ENCODE results near the gene ZNF322. TPM values are rescaled to one million over a fixed set of nuclear protein-coding genes. Genes with fewer than 3 reads are reported as not detected.

ZNF322 gene
- total RNA-seq, 4 donors from 2014 or later: 5.0 to 12.1 (median 10.6) TPM

DNA sequence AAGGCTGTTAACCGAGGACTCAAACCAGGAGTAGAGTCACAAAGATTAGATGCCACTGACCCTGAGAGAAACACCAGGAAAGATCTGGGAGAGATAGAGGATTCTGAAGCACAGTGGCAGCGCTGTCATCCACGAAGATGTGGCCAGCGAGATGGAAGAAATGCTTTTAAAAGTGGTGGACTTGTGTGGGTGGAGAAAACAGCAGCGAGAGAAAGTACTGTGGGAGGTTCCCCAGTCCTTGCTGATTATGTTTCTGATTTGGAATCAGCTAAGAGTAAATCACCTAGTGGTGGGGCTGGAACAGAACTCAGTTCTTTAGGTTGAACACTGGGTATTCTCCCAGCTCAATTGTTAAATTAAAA, 435 bp upstream of the ZNF322 start:
- Histone ChIP-seq H3K9me3 (no peaks in the 10 kb centered on the region), H3K27ac (peak overlapping the region; percentile 77 to 85 (median 80)), H3K27me3 (no peaks in the 10 kb centered on the region), H3K4me3 (peak overlapping the region; percentile 47 to 88 (median 61)), H3K36me3 (peaks cover 0 to 10% (median 0%) of the 10 kb centered on the region in 3 donors), H3K4me1 (peaks cover 0 to 14% (median 3%) of the 10 kb centered on the region in 4 donors)
- TF ChIP-seq, protein P1, sequence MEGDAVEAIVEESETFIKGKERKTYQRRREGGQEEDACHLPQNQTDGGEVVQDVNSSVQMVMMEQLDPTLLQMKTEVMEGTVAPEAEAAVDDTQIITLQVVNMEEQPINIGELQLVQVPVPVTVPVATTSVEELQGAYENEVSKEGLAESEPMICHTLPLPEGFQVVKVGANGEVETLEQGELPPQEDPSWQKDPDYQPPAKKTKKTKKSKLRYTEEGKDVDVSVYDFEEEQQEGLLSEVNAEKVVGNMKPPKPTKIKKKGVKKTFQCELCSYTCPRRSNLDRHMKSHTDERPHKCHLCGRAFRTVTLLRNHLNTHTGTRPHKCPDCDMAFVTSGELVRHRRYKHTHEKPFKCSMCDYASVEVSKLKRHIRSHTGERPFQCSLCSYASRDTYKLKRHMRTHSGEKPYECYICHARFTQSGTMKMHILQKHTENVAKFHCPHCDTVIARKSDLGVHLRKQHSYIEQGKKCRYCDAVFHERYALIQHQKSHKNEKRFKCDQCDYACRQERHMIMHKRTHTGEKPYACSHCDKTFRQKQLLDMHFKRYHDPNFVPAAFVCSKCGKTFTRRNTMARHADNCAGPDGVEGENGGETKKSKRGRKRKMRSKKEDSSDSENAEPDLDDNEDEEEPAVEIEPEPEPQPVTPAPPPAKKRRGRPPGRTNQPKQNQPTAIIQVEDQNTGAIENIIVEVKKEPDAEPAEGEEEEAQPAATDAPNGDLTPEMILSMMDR (IDR thresholded peaks at IDR 0.05): peak in 4 of 6 experiments; percentile 9 to 44 (median 24)
- no peak for TF ChIP-seq POLR2A (IDR thresholded peaks at IDR 0.05)
- DNase-seq: no peak

DNA sequence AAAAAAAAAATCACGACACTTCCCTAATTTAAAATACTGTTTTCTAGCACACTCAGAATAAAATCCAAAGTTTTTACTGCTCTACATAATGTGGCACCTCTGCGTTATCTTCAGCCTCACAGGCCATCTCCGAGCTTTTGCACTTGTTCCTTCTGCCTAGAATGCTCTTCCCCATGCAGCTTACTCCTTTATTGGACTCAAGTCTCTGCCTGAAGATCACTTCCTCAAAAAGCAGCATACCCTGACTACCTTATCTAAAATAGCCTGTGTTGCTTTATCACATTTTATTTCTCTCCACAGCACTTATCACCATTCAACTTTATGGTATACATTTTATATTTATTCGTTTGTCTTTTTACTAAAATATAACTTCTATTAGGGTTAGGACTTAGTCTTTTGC, 2.3 kb downstream of the ZNF322 start:
- H3K9me3 ChIP-seq: no peaks in the 10 kb centered on the region
- no peak overlapping the region for H3K4me3 ChIP-seq
- H3K27ac ChIP-seq: no peak overlapping the region
- TF ChIP-seq POLR2A (IDR thresholded peaks at IDR 0.05): no peak
- TF ChIP-seq, protein P1 (IDR thresholded peaks at IDR 0.05): no peak
- no peaks in the 10 kb centered on the region for H3K27me3 ChIP-seq
- peaks cover 0 to 14% (median 0%) of the 10 kb centered on the region in 3 donors for H3K36me3 ChIP-seq
- H3K4me1 ChIP-seq: peaks cover 0 to 14% (median 3%) of the 10 kb centered on the region in 4 donors
- no peak for DNase-seq

DNA sequence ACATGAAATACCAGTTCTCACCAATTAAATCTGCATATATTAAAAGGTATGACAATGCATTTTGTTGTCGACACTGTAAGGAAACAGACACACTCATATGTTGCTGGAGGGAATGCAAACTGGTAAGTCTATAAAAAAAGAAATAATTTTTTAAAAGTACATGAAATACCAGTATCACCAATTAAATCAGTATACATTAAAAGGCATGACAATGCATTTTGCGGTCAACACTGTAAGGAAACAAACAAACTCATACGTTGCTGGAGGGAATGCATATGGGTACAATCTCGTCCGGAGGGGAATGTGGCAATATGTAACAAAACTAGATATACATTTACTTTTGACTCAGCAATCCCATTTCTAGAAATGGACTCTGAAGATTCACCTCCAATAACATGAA, 6.5 kb downstream of the ZNF322 start:
- no peaks in the 10 kb centered on the region for H3K9me3 ChIP-seq
- DNase-seq: no peak
- peaks cover 0 to 6% (median 0%) of the 10 kb centered on the region in 4 donors for H3K4me1 ChIP-seq
- TF ChIP-seq, protein P1 (IDR thresholded peaks at IDR 0.05): no peak
- TF ChIP-seq POLR2A (IDR thresholded peaks at IDR 0.05): no peak
- peaks cover 0 to 19% (median 0%) of the 10 kb centered on the region in 3 donors for H3K36me3 ChIP-seq
- H3K4me3 ChIP-seq: no peak overlapping the region
- no peak overlapping the region for H3K27ac ChIP-seq
- H3K27me3 ChIP-seq: no peaks in the 10 kb centered on the region

DNA sequence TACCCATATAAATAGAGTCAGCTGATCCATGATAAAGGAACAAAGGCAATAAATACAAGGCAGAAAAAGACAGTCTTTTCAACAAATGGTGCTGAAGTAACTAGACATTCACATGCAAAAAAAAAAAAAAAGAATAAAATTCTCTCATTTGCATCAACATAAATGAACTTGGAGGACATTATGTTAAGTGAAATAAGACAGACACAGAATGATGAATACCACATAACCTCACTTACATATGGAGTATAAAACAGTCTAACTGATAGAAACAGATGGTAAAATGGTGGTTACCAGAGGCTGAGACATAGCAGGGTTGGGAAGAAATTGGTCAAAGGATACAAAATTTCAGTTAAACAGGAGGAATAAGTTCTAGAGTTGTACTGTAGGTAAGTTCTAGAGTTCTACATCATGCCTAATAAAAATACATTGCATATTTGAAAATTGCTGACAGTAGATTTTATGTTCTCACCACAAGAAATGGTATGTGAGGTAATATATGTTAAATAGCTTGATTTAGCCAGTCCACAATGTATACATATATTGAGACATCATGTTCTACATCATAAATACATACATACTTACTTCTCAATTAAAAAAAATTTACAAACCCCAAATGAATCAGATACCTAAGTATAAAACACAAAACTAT, 8.3 kb downstream of the ZNF322 start:
- H3K9me3 ChIP-seq: no peaks in the 10 kb centered on the region
- DNase-seq: no peak
- TF ChIP-seq, protein P1 (IDR thresholded peaks at IDR 0.05): no peak
- TF ChIP-seq POLR2A (IDR thresholded peaks at IDR 0.05): no peak
- no peak overlapping the region for H3K27ac ChIP-seq
- peaks cover 0 to 16% (median 0%) of the 10 kb centered on the region in 3 donors for H3K36me3 ChIP-seq
- no peaks in the 10 kb centered on the region for H3K27me3 ChIP-seq
- no peak overlapping the region for H3K4me3 ChIP-seq
- no peaks in the 10 kb centered on the region for H3K4me1 ChIP-seq

DNA sequence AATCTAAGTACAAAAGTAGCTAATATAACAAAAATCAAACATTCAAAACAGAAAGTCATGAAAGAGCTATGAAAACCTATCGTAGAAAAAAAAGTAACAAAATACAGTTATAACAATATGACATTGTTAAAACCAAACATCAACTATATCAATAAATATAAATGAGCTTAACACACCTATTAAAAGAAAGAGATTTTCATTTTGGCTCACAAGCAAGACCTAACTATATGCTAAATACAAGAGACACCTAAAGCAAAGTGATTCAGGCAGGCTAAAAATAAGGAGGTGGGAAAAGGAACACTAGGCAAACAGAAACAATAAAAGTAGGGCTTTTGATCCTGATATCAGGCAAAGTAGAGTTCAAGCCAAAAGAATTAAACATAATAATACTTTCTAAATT, 13.5 kb downstream of the ZNF322 start:
- Histone ChIP-seq H3K9me3 (peaks cover 0 to 8% (median 0%) of the 10 kb centered on the region in 4 donors), H3K27me3 (no peaks in the 10 kb centered on the region), H3K36me3 (peaks cover 0 to 37% (median 3%) of the 10 kb centered on the region in 3 donors), H3K27ac (no peak overlapping the region), H3K4me3 (no peak overlapping the region), H3K4me1 (no peaks in the 10 kb centered on the region)
- no peak for TF ChIP-seq POLR2A (IDR thresholded peaks at IDR 0.05)
- TF ChIP-seq, protein P1 (IDR thresholded peaks at IDR 0.05): no peak
- DNase-seq: no peak
